Astrocyte (in vitro differentiated cells and primary cell): ENCODE results near the gene TRIM58.

Experiments
- CTCF ChIP-seq: IDR thresholded peaks from 2 replicates; pipeline ENCODE4 v1.5.1; 2011; ENCODE audit warnings: low read depth, mild to moderate bottlenecking, inconsistent platforms, low read length, moderate library complexity; ENCODE audit not compliant: insufficient read depth
- EZH2 ChIP-seq: IDR thresholded peaks from 2 replicates; pipeline ENCODE4 v1.6.1; 2012; ENCODE audit warnings: mild to moderate bottlenecking, low read length, inconsistent platforms; ENCODE audit not compliant: insufficient read depth

DNA sequence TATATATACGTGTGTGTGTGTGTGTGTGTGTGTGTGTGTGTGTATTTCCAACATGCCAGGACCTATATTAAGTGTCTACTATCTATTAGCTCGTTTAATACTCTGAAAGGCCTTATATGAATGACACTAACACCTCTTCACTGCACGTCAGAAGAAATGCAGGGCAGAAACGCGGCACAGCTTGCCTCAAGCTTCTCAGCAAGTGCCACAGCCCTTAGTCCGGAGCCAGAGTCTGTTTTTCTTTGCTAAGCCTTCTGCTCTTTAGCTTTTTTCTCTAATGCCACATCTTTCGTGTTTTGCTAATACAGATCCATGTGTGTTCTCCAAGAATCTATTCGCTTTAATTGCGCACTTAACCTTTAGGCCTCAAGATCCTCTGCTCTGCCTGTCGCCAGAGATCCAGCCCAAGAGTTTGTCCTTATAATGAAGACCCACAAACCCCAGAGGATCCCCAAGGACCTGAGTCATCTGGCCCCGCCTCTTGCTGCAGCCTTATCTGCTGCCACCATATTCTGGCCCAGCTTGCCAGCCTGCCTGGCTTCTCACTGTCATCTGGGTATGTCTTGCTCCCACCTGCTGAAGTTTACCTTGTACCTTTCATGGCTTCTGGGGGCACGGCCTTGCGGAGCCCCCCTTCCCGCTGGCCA lies 2.0 kb upstream of the TRIM58 start:
- TF ChIP-seq CTCF (no peak), EZH2 (no peak)
